Suprapubic skin (tissue), 3 donors: ENCODE results near the gene RARB.

Experiments used
- POLR2A ChIP-seq, 2 donors: fragments of 450-650 bp; IDR thresholded peaks; one replicate each; pipeline ENCODE4 v1.6.1; 2017; ENCODE audit warnings: antibody characterized with exemption in 2 of 2, mild to moderate bottlenecking in 2 of 2, moderate library complexity in 2 of 2
- TF ChIP-seq, protein P1 (sequence below), 2 donors: fragments of 200-600 bp in 1 of 2; fragments of 450-650 bp in 1 of 2; sonication (generic) in 1 of 2; IDR thresholded peaks; one replicate each; pipeline ENCODE4 v1.5.1; 2016 to 2019; ENCODE audit warnings: antibody characterized with exemption in 2 of 2, mild to moderate bottlenecking in 1 of 2, moderate library complexity in 1 of 2

DNA sequence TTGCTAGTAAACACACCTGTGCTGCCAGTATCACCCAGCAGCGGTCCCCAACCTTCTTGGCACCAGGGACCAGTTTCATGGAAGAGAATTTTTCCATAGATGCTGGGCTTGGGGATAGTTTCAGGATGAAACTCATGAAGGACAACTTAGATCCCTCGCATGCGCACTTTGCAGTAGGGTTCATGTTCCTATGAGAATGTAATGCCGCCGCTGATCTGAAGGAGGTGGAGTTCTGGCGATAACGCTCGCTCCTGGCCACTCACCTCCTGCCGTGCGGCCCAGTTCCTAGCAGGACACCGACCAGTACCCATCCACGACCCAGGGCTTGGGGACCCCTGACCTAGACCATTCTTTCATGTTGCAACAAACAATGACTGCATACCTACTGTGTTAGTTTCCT is 146.9 kb downstream of the RARB start:
- TF ChIP-seq, protein P1, sequence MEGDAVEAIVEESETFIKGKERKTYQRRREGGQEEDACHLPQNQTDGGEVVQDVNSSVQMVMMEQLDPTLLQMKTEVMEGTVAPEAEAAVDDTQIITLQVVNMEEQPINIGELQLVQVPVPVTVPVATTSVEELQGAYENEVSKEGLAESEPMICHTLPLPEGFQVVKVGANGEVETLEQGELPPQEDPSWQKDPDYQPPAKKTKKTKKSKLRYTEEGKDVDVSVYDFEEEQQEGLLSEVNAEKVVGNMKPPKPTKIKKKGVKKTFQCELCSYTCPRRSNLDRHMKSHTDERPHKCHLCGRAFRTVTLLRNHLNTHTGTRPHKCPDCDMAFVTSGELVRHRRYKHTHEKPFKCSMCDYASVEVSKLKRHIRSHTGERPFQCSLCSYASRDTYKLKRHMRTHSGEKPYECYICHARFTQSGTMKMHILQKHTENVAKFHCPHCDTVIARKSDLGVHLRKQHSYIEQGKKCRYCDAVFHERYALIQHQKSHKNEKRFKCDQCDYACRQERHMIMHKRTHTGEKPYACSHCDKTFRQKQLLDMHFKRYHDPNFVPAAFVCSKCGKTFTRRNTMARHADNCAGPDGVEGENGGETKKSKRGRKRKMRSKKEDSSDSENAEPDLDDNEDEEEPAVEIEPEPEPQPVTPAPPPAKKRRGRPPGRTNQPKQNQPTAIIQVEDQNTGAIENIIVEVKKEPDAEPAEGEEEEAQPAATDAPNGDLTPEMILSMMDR (IDR thresholded peaks at IDR 0.05), result no peak
- no peak for TF ChIP-seq POLR2A (IDR thresholded peaks at IDR 0.05)
